NB4 (cell line): ENCODE data around the gene PHB1.

Experiments used
- DNase-seq: peaks from one replicate; pipeline ENCODE4 v3.0.0; 2010; ENCODE audit warnings: low read depth
- H3K4me3 ChIP-seq: one replicate; pipeline ENCODE4 v1.5.1; 2011; ENCODE audit warnings: mild to moderate bottlenecking, low read depth, low read length, moderate library complexity
- MAX ChIP-seq: IDR thresholded peaks from 2 replicates; pipeline ENCODE4 v1.6.1; 2011; ENCODE audit warnings: low read depth, low read length
- MYC ChIP-seq: IDR thresholded peaks from 2 replicates; pipeline ENCODE4 v1.6.1; 2011; ENCODE audit warnings: low read depth, low read length
- POLR2A ChIP-seq: IDR thresholded peaks from 2 replicates; pipeline ENCODE4 v1.6.1; 2011; ENCODE audit warnings: mild to moderate bottlenecking; ENCODE audit not compliant: insufficient read length; ENCODE audit errors: extremely low read depth
- TF ChIP-seq, protein P1 (sequence below): IDR thresholded peaks from one replicate; pipeline ENCODE4 v1.5.1; 2012; ENCODE audit warnings: low read depth, low read length

The PHB1 gene

DNA sequence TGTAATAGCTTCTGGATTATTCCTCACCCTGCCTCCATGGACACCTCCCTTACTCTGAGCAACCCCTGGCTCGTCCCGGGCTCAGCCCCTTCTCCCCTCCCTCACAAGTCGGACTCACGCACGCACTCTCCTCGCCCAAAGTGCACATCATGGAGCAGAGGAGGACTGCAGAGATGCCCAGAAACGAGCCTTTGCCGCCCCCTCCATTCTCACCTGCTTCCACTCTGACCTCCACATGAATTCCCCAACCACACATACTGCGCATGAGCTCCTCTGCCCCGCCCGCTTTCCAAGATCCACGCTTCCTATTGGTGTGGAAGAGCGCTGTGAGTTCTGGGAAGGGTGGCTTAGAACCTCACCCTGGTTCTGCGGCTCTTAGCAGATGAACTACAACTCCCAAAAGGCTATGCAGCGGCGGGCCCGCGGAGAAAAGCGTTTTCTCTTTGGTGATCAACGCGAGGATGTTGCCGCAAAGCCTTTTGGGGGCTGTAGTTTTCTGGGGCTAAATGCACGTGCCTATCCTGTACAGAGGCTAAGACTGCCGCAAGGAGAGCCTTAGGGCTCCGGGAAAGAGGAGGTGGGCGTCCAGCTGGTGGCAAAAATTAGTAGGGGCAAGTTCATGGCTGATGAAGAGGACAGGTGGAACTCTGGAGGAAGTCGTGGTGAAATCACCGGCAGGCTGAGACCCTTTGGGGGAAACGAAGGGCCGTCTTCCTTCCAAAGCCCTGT, at the start of gene PHB1:
Gene PHB1 (minus strand): TSS at position 261 of the 729 bp plus-strand sequence. CDS start 1,618 bp downstream, outside the sequence.
- peak; percentile 88 for TF ChIP-seq MYC
- peak; percentile 95 for TF ChIP-seq MAX
- peak; percentile 73 for TF ChIP-seq POLR2A
- TF ChIP-seq, protein P1, sequence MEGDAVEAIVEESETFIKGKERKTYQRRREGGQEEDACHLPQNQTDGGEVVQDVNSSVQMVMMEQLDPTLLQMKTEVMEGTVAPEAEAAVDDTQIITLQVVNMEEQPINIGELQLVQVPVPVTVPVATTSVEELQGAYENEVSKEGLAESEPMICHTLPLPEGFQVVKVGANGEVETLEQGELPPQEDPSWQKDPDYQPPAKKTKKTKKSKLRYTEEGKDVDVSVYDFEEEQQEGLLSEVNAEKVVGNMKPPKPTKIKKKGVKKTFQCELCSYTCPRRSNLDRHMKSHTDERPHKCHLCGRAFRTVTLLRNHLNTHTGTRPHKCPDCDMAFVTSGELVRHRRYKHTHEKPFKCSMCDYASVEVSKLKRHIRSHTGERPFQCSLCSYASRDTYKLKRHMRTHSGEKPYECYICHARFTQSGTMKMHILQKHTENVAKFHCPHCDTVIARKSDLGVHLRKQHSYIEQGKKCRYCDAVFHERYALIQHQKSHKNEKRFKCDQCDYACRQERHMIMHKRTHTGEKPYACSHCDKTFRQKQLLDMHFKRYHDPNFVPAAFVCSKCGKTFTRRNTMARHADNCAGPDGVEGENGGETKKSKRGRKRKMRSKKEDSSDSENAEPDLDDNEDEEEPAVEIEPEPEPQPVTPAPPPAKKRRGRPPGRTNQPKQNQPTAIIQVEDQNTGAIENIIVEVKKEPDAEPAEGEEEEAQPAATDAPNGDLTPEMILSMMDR: no peak
- H3K4me3 ChIP-seq: peak within 1 kb of the TSS; percentile 91
- peak; percentile 97 for DNase-seq

DNA sequence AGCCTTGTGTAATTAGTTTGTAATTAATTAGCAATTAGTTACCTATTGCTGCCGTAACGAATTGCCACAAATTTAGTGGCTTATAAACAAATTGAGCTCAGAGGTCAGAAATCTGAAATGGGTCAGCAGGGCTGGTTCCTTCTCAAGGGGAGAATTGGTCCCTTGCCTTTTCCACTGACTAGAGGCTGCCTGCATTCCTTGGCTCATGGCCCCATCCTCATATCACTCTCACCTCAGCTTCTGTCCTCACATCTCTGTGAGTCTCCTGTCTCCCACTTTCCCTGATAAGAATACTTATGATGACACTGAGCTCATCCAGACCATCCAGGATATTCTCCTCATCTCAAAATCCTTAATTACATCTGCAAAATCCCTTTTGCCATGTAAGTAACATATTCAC, 49.4 kb upstream of the PHB1 start:
- no peak overlapping the region for H3K4me3 ChIP-seq
- TF ChIP-seq POLR2A (no peak), MYC (no peak), MAX (no peak)
- TF ChIP-seq, protein P1: no peak
- no peak for DNase-seq

DNA sequence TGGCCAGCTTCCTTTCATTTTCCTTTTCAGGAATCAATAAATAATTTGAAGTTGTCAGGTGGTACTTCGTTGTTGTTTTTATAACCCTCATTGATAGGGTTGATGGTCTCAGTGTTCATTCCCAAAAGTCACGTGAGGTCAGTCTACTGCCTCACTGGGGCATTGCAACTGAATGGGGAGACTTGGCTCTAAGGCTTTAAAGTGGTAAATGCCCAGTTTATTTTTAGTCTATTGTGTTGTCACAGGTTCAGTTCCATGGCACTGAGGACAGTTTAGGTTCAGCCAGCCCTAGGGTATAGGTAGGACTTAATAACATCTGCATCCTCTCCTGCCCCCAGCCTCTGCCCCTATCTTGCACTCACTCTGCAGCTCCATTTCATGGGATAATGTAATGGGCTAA, 46.9 kb upstream of the PHB1 start:
- H3K4me3 ChIP-seq: no peak overlapping the region
- TF ChIP-seq MAX: no peak
- DNase-seq: no peak

- no peak for TF ChIP-seq POLR2A
- TF ChIP-seq, protein P1: no peak
- TF ChIP-seq MYC: no peak
- no peak for TF ChIP-seq MAX
- no peak overlapping the region for H3K4me3 ChIP-seq
- no peak for DNase-seq
These were observed 45.7 kb upstream of the PHB1 start for GRCh38 chr17:49460401-49460800.

DNA sequence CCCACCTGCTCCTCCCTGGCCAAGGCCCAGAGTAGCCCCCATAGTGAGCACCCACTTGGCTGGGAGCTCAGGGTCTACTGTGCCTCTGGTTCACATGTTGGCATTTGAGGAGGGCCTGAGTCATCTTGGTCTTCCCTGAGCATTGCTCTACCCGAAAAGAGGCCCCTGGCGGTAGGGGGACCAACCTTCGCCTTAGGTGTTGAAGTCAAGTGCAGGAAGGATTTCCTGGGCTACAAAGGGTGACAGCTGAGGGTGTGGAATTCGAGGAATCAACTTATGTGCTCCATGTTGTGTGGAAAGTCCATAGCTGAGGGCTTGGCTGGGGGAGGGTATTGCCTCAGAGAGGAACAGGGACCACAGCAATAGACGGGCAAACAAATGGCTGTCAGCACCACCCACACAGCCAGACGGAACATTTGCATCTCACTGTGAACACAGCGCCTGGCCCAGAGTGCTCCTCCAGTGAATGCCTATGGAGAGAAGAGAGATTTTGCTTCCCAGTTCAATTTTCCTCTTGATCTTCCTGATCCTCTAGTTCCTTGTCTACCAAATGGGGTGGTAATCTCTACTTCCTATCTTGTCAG, 44.8 kb upstream of the PHB1 start:
- TF ChIP-seq MYC (no peak), MAX (no peak), POLR2A (no peak)
- TF ChIP-seq, protein P1: no peak
- no peak for DNase-seq
- H3K4me3 ChIP-seq: no peak overlapping the region
